ENCODE results near the gene IQCH.

- TF ChIP-seq CTCF (IDR thresholded peaks at IDR 0.05) = no peak
- no peak for TF ChIP-seq POLR2A (IDR thresholded peaks at IDR 0.05)
Observed at GRCh38 chr15:67280217-67280616, 25.6 kb downstream of the IQCH start.

All from vagina (tissue), 2 donors.